Measurements from ENCODE around the gene ELP1.

DNA sequence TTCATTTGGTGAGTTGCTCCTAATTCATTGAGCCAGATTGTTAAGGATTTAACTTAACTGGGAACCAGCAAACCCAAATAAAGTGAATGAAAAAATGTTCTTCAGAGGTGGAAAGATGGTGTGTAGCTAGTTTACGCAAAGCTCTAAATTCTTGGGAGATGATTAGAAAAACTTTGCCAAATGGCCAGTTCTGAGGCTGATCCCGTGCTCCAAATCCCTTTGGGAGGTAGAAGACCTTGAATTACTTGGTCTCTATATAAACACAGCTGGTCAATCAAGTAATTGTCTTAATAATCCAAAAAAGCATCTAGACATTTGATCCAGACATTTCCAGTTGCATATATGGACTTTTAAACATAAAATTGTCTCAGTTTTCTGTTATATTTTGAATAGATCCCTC, 89.5 kb downstream of the ELP1 start:
- TF ChIP-seq, protein P1, sequence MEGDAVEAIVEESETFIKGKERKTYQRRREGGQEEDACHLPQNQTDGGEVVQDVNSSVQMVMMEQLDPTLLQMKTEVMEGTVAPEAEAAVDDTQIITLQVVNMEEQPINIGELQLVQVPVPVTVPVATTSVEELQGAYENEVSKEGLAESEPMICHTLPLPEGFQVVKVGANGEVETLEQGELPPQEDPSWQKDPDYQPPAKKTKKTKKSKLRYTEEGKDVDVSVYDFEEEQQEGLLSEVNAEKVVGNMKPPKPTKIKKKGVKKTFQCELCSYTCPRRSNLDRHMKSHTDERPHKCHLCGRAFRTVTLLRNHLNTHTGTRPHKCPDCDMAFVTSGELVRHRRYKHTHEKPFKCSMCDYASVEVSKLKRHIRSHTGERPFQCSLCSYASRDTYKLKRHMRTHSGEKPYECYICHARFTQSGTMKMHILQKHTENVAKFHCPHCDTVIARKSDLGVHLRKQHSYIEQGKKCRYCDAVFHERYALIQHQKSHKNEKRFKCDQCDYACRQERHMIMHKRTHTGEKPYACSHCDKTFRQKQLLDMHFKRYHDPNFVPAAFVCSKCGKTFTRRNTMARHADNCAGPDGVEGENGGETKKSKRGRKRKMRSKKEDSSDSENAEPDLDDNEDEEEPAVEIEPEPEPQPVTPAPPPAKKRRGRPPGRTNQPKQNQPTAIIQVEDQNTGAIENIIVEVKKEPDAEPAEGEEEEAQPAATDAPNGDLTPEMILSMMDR (IDR thresholded peaks at IDR 0.05; ENCODE audit: low read length) = no peak
- TF ChIP-seq EZH2 (IDR thresholded peaks at IDR 0.05; ENCODE audit: borderline replicate concordance, low read length) = no peak
